Chondrocyte (in vitro differentiated cells): Measurements from ENCODE around the gene TMEM132D. TPM values are rescaled to one million over a fixed set of nuclear protein-coding genes. Genes with fewer than 3 reads are reported as not detected.

Source experiments
- DNase-seq: peaks from one replicate; pipeline ENCODE4 v3.0.0; 2021; ENCODE audit warnings: mixed read lengths, low spot score
- H3K27ac Mint-ChIP-seq: one replicate; pipeline ENCODE4 v1.8.0; 2021; ENCODE audit warnings: mild to moderate bottlenecking, moderate library complexity, mixed read lengths; ENCODE audit not compliant: unreplicated experiment
- H3K27me3 Mint-ChIP-seq: 2 replicates; pipeline ENCODE4 v1.8.0; 2021; ENCODE audit warnings: low read depth, mixed read lengths
- H3K36me3 Mint-ChIP-seq: 2 replicates; pipeline ENCODE4 v1.8.0; 2021; ENCODE audit warnings: low read depth, mixed read lengths
- H3K4me1 Mint-ChIP-seq: 2 replicates; pipeline ENCODE4 v1.8.0; 2021; ENCODE audit warnings: low read depth, mild to moderate bottlenecking, mixed read lengths
- H3K4me3 Mint-ChIP-seq: one replicate; pipeline ENCODE4 v1.8.0; 2021; ENCODE audit warnings: mild to moderate bottlenecking, moderate library complexity, mixed read lengths; ENCODE audit not compliant: unreplicated experiment
- H3K9me3 Mint-ChIP-seq: 2 replicates; pipeline ENCODE4 v1.8.0; 2021; ENCODE audit warnings: low read depth, mixed read lengths
- CTCF ChIP-seq: fragments of 200-600 bp; sonication (generic); IDR thresholded peaks from 2 replicates; pipeline ENCODE4 v1.5.0; 2021; ENCODE audit warnings: antibody characterized with exemption, mild to moderate bottlenecking, moderate library complexity
- total RNA-seq: library from RNA; stranded (reverse); gene quantifications from 3 replicates; pipeline ENCODE4 v1.2.1, GENCODE V29; 2021

The TMEM132D gene
- total RNA-seq, 1 donor from 2014 or later = 3.1 TPM

- Mint-ChIP-seq H3K4me3 (no peak overlapping the region), H3K4me1 (no peaks in the 10 kb centered on the region), H3K27me3 (no peaks in the 10 kb centered on the region), H3K9me3 (peaks cover 12% of the 10 kb centered on the region), H3K36me3 (no peaks in the 10 kb centered on the region), H3K27ac (no peak overlapping the region)
- DNase-seq = no peak
- TF ChIP-seq CTCF = no peak
These were observed 604.9 kb downstream of the TMEM132D start for GRCh38 chr12:129298921-129299320.

DNA sequence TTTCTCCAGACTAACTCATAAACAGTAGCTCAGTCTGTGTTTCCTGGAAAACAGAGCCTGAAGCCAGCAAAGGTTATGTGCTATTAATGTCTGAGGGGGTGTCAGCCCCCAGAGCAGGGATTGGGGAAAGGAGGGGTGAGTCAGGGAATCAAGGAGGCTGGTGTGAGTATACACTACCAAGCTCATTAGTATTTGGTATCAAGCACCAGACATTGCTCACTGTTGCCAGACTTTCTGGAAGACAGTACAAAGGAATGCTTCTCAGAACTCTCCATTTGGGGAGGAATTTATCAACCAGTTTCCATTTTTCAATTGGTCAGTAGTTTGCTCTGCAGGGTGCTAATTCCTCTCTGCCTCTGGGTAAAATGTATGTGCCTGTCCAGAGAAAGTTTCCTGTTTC, 607.2 kb downstream of the TMEM132D start:
- H3K9me3 Mint-ChIP-seq = peaks cover 10% of the 10 kb centered on the region
- no peak for TF ChIP-seq CTCF
- H3K27me3 Mint-ChIP-seq = no peaks in the 10 kb centered on the region
- no peak for DNase-seq
- H3K4me3 Mint-ChIP-seq = no peak overlapping the region
- no peak overlapping the region for H3K27ac Mint-ChIP-seq
- no peaks in the 10 kb centered on the region for H3K36me3 Mint-ChIP-seq
- H3K4me1 Mint-ChIP-seq = no peaks in the 10 kb centered on the region

- DNase-seq = no peak
- TF ChIP-seq CTCF = no peak
- no peak overlapping the region for H3K27ac Mint-ChIP-seq
- no peak overlapping the region for H3K4me3 Mint-ChIP-seq
- H3K36me3 Mint-ChIP-seq = no peaks in the 10 kb centered on the region
- no peaks in the 10 kb centered on the region for H3K27me3 Mint-ChIP-seq
- H3K9me3 Mint-ChIP-seq = peaks cover 10% of the 10 kb centered on the region
- no peaks in the 10 kb centered on the region for H3K4me1 Mint-ChIP-seq
These were observed 609.0 kb downstream of the TMEM132D start for GRCh38 chr12:129294868-129295267.

DNA sequence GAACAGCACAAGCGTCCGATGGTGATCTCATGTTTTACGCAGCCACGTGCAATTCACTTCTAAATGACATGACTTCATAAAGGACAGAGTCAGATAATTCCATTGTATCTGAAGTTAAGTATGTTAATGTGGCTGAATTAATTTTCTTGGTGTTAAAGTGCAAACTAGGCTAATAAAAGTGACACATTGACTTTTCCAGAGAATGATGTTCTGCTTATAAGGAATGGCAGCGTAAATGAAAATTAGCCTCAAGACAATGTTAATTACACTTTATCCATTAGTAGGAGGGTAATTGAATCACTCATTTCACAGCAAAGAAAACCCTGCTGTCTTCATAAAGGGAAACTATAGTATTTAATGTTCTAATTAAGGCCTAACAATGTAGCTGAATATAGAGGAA, 624.1 kb downstream of the TMEM132D start:
- H3K27me3 Mint-ChIP-seq = no peaks in the 10 kb centered on the region
- no peak overlapping the region for H3K4me3 Mint-ChIP-seq
- H3K27ac Mint-ChIP-seq = no peak overlapping the region
- no peak for TF ChIP-seq CTCF
- H3K36me3 Mint-ChIP-seq = no peaks in the 10 kb centered on the region
- peaks cover 3% of the 10 kb centered on the region for H3K4me1 Mint-ChIP-seq
- H3K9me3 Mint-ChIP-seq = peaks cover 4% of the 10 kb centered on the region
- no peak for DNase-seq

- no peaks in the 10 kb centered on the region for H3K36me3 Mint-ChIP-seq
- no peaks in the 10 kb centered on the region for H3K27me3 Mint-ChIP-seq
- H3K27ac Mint-ChIP-seq = no peak overlapping the region
- no peak for DNase-seq
- peaks cover 3% of the 10 kb centered on the region for H3K4me1 Mint-ChIP-seq
- TF ChIP-seq CTCF = no peak
- H3K9me3 Mint-ChIP-seq = peaks cover 6% of the 10 kb centered on the region
- no peak overlapping the region for H3K4me3 Mint-ChIP-seq
These were observed 627.3 kb downstream of the TMEM132D start for GRCh38 chr12:129276361-129277060.
